SU-DHL-6 (cell line): ENCODE measurements around the gene KCNQ1OT1.

Experiments used
- H2AFZ ChIP-seq: fragments of 200-600 bp; sonication (generic); 2 replicates; pipeline ENCODE4 v1.6.1; 2014; ENCODE audit warnings: low read depth, mild to moderate bottlenecking, moderate library complexity, mixed read lengths, antibody characterized with exemption, low read length; ENCODE audit not compliant: severe bottlenecking
- H3F3A ChIP-seq: fragments of 200-600 bp; shearing (Covaris generic); 2 replicates; pipeline ENCODE4 v1.6.0; 2016; ENCODE audit warnings: antibody characterized with exemption, mild to moderate bottlenecking; ENCODE audit not compliant: insufficient read depth
- H3K27ac ChIP-seq: fragments of 200-600 bp; sonication (generic); 2 replicates; pipeline ENCODE4 v1.5.1; 2016; ENCODE audit warnings: low read depth, mild to moderate bottlenecking, low read length, moderate library complexity, mixed read lengths
- H3K27me3 ChIP-seq: fragments of 200-600 bp; sonication (generic), shearing (Covaris generic); 2 replicates; pipeline ENCODE4 v1.6.0; 2014; ENCODE audit warnings: mild to moderate bottlenecking, low read length
- H3K36me3 ChIP-seq: fragments of 200-600 bp; sonication (generic); 2 replicates; pipeline ENCODE4 v1.6.1; 2014; ENCODE audit warnings: mild to moderate bottlenecking, low read length, mixed read lengths
- H3K4me2 ChIP-seq: fragments of 300-600, 200-600 bp; shearing (Covaris generic), sonication (generic); 2 replicates; pipeline ENCODE4 v1.6.0; 2014; ENCODE audit warnings: low read length, low read depth, mild to moderate bottlenecking; ENCODE audit not compliant: poor library complexity, severe bottlenecking
- H3K4me3 ChIP-seq: fragments of 200-600 bp; sonication (generic); 2 replicates; pipeline ENCODE4 v1.5.1; 2014; ENCODE audit warnings: antibody characterized with exemption, low read length, mild to moderate bottlenecking, mixed read lengths; ENCODE audit not compliant: insufficient read depth, poor library complexity, severe bottlenecking
- H3K79me2 ChIP-seq: fragments of 200-600 bp; sonication (generic); 2 replicates; pipeline ENCODE4 v1.6.1; 2014; ENCODE audit warnings: mild to moderate bottlenecking, low read length, moderate library complexity; ENCODE audit not compliant: insufficient read depth
- H3K9ac ChIP-seq: fragments of 200-600 bp; sonication (generic); 2 replicates; pipeline ENCODE4 v1.7.0; 2014; ENCODE audit warnings: mild to moderate bottlenecking, low read length
- H3K9me2 ChIP-seq: fragments of 200-600 bp; sonication (generic); replicated peaks from 2 replicates; pipeline ENCODE4 v1.6.1; 2014; ENCODE audit warnings: low read length; ENCODE audit not compliant: insufficient read depth
- H3K9me3 ChIP-seq: fragments of 200-600 bp; sonication (generic); 2 replicates; pipeline ENCODE4 v1.6.1; 2014; ENCODE audit warnings: low read length, mixed read lengths; ENCODE audit not compliant: insufficient read depth
- H4K20me1 ChIP-seq: fragments of 200-600 bp; sonication (generic); 2 replicates; pipeline ENCODE4 v1.6.1; 2014; ENCODE audit warnings: low read depth, mild to moderate bottlenecking, antibody characterized with exemption, low read length, moderate library complexity, mixed read lengths
- EZH2phosphoT487 ChIP-seq: fragments of 200-600 bp; sonication (generic), shearing (Covaris generic); conservative IDR thresholded peaks from 2 replicates; pipeline ENCODE4 v1.6.1; 2018; ENCODE audit warnings: mild to moderate bottlenecking, antibody characterized with exemption, low read length, moderate library complexity, mixed read lengths
- TF ChIP-seq, protein P1 (sequence below): fragments of 200-600 bp; sonication (generic); IDR thresholded peaks from one replicate; pipeline ENCODE4 v1.5.1; 2017; ENCODE audit warnings: antibody characterized with exemption, mild to moderate bottlenecking, low read length, moderate library complexity; ENCODE audit not compliant: insufficient read depth, poor library complexity, severe bottlenecking

The KCNQ1OT1 gene

DNA sequence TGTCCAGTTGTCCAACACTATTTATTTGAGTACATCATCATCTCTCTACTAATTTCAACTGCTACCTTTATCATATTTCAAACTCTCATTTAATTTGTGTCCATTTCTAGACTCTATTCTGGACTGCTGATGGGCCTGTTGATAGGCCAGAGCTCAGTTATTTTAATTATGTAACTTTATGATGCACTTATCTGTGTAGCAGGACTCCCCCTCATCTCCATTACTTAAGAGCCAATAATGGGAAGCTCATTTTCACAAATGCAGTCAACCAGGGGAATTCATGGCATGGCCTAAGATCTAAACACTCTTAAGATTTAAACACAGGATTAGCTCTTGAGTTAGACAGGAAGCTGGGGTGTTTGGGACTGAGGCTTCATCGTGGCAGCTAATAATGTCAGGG lies 21.4 kb downstream of the KCNQ1OT1 start:
- no peaks in the 10 kb centered on the region for H4K20me1 ChIP-seq
- H3F3A ChIP-seq = no peaks in the 10 kb centered on the region
- H3K27ac ChIP-seq = no peak overlapping the region
- H3K9ac ChIP-seq = no peak overlapping the region
- TF ChIP-seq, protein P1, sequence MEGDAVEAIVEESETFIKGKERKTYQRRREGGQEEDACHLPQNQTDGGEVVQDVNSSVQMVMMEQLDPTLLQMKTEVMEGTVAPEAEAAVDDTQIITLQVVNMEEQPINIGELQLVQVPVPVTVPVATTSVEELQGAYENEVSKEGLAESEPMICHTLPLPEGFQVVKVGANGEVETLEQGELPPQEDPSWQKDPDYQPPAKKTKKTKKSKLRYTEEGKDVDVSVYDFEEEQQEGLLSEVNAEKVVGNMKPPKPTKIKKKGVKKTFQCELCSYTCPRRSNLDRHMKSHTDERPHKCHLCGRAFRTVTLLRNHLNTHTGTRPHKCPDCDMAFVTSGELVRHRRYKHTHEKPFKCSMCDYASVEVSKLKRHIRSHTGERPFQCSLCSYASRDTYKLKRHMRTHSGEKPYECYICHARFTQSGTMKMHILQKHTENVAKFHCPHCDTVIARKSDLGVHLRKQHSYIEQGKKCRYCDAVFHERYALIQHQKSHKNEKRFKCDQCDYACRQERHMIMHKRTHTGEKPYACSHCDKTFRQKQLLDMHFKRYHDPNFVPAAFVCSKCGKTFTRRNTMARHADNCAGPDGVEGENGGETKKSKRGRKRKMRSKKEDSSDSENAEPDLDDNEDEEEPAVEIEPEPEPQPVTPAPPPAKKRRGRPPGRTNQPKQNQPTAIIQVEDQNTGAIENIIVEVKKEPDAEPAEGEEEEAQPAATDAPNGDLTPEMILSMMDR = no peak
- no peak for TF ChIP-seq EZH2phosphoT487
- no peaks in the 10 kb centered on the region for H3K27me3 ChIP-seq
- H3K36me3 ChIP-seq = no peaks in the 10 kb centered on the region
- no peaks in the 10 kb centered on the region for H3K9me2 ChIP-seq
- no peaks in the 10 kb centered on the region for H3K9me3 ChIP-seq
- no peaks in the 10 kb centered on the region for H3K79me2 ChIP-seq
- no peak overlapping the region for H3K4me3 ChIP-seq
- H3K4me2 ChIP-seq = no peak overlapping the region
- no peak overlapping the region for H2AFZ ChIP-seq

DNA sequence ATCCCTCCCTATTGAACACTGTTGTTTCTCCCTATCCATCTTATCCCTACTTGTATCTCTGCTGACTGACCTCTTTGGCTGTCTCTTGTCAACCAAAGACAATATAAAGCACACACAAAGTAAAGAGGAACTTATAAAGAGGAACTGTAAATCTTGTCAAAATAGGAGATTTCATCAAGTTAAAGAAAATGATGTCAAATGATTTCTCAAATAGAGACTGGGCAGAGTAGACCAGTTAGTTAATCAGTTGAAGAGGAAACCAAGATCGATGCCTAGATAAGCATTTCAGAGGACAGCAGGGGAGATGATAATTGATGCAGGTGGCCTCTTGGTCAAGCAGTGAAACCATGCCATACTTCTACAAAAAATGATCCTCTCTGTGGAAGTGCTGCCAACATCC lies 22.7 kb downstream of the KCNQ1OT1 start:
- Histone ChIP-seq H3K36me3 (no peaks in the 10 kb centered on the region), H3K9me3 (no peaks in the 10 kb centered on the region), H3K79me2 (no peaks in the 10 kb centered on the region), H4K20me1 (no peaks in the 10 kb centered on the region), H3K9ac (no peak overlapping the region), H3K27ac (no peak overlapping the region), H3K4me2 (no peak overlapping the region), H3K27me3 (no peaks in the 10 kb centered on the region), H3K9me2 (no peaks in the 10 kb centered on the region), H3F3A (no peaks in the 10 kb centered on the region), H2AFZ (no peak overlapping the region), H3K4me3 (no peak overlapping the region)
- TF ChIP-seq, protein P1 = no peak
- TF ChIP-seq EZH2phosphoT487 = no peak

DNA sequence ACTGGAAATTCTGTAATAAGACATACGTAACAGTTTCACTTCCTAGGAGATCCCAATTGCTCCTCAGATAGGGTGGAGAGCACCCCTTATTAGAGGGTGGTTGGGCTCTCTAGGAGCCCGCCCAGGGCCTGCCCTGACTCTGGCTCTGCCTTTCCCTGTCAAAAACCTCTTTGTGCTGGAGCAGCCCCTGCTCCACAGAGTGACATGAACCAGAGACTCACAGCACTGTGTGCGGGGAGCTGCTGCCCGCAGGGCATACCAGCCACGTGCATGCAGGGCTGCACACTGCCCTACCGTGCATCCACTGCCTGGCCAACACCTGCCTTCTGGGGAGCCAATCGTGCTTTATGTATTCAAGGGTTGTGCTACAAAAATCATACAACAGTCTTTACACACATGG lies 24.3 kb downstream of the KCNQ1OT1 start:
- no peaks in the 10 kb centered on the region for H3K9me3 ChIP-seq
- no peak overlapping the region for H3K4me2 ChIP-seq
- no peaks in the 10 kb centered on the region for H3K27me3 ChIP-seq
- H3K9ac ChIP-seq = no peak overlapping the region
- H3F3A ChIP-seq = no peaks in the 10 kb centered on the region
- no peak overlapping the region for H3K4me3 ChIP-seq
- H3K27ac ChIP-seq = no peak overlapping the region
- H3K36me3 ChIP-seq = no peaks in the 10 kb centered on the region
- TF ChIP-seq, protein P1 = no peak
- TF ChIP-seq EZH2phosphoT487 = no peak
- H2AFZ ChIP-seq = no peak overlapping the region
- H4K20me1 ChIP-seq = no peaks in the 10 kb centered on the region
- H3K9me2 ChIP-seq = no peaks in the 10 kb centered on the region
- H3K79me2 ChIP-seq = no peaks in the 10 kb centered on the region
